H1 (cell line): ENCODE data around the gene CENATAC. TPM values are rescaled to one million over a fixed set of nuclear protein-coding genes. Genes with fewer than 3 reads are reported as not detected.

Experiments
- CTCF ChIA-PET: fragments of 300-600 bp; sonication (Branson Sonifier 250); formaldehyde crosslinking; loops from one replicate; lab custom pipeline; 2021; ENCODE audit not compliant: partially characterized antibody; lab: Charles Lee
- POLR2A ChIA-PET: fragments of 300-600 bp; sonication (Branson Sonifier 250); formaldehyde crosslinking; loops from one replicate; lab custom pipeline; 2021; ENCODE audit warnings: inconsistent platforms; ENCODE audit not compliant: partially characterized antibody; lab: Charles Lee
- DNase-seq, 2 experiments: peaks; one replicate each; pipeline versions ENCODE4 v3.0.0 to v3.0.0-alpha.2; 2010 to 2022; ENCODE audit warnings: low spot score in 2 of 2, low read depth in 1 of 2, mixed read lengths in 1 of 2
- FAIRE-seq: peaks from 2 replicates; lab custom pipeline; 2011; peaks lifted over from hg19 to GRCh38; lab: Jason Lieb, UNC
- H2AFZ ChIP-seq: 2 replicates; pipeline ENCODE4 v1.8.1; 2012; ENCODE audit warnings: low read length, inconsistent platforms
- H2AK5ac ChIP-seq: 2 replicates; pipeline ENCODE4 v1.6.1; 2013; ENCODE audit warnings: low read depth, low read length
- H2BK120ac ChIP-seq: replicated peaks from 2 replicates; pipeline ENCODE3; 2013; ENCODE audit warnings: low read depth, low read length, inconsistent platforms
- H2BK12ac ChIP-seq: 2 replicates; pipeline ENCODE4 v1.6.1; 2013; ENCODE audit warnings: low read depth, low read length
- H2BK15ac ChIP-seq: 2 replicates; pipeline ENCODE4 v1.6.1; 2013; ENCODE audit warnings: low read length
- H2BK20ac ChIP-seq: 2 replicates; pipeline ENCODE4 v1.6.1; 2013; ENCODE audit warnings: low read length
- H2BK5ac ChIP-seq: 2 replicates; pipeline ENCODE4 v1.6.1; 2013; ENCODE audit warnings: low read depth, low read length
- H3K14ac ChIP-seq: 2 replicates; pipeline ENCODE4 v1.6.1; 2013; ENCODE audit warnings: inconsistent platforms; ENCODE audit not compliant: insufficient read length
- H3K18ac ChIP-seq: 2 replicates; pipeline ENCODE4 v1.6.1; 2013; ENCODE audit warnings: low read length; ENCODE audit errors: extremely low read depth
- H3K23ac ChIP-seq: 2 replicates; pipeline ENCODE4 v1.6.1; 2013; ENCODE audit warnings: inconsistent platforms; ENCODE audit not compliant: insufficient read length
- H3K23me2 ChIP-seq: 2 replicates; pipeline ENCODE4 v1.6.1; 2013; ENCODE audit warnings: low read depth, low read length
- H3K27ac ChIP-seq: 2 replicates; pipeline ENCODE4 v1.6.1; 2011; ENCODE audit warnings: low read depth, low read length, inconsistent platforms
- H3K27me3 ChIP-seq, 4 experiments: replicated peaks in 1 of 4; 1 replicate in 1 of 4; 2 replicates in 3 of 4; pipeline versions ENCODE4 v1.6.1 to v1.8.1; 2011 to 2013; ENCODE audit warnings: low read length in 3 of 4, mild to moderate bottlenecking in 3 of 4, inconsistent platforms in 2 of 4, mixed read lengths in 2 of 4, moderate library complexity in 1 of 4; ENCODE audit not compliant: control insufficient read depth in 3 of 4, insufficient read depth in 3 of 4; ENCODE audit errors: extremely low read depth in 1 of 4
- H3K36me3 ChIP-seq, 4 experiments: 2 replicates each; pipeline versions ENCODE4 v1.6.1 to v1.8.1; 2011 to 2013; ENCODE audit warnings: mild to moderate bottlenecking in 4 of 4, low read length in 3 of 4, moderate library complexity in 2 of 4, control low read depth in 1 of 4, inconsistent platforms in 1 of 4; ENCODE audit not compliant: insufficient read depth in 4 of 4, control insufficient read depth in 2 of 4
- H3K4ac ChIP-seq: replicated peaks from 2 replicates; pipeline ENCODE3; 2013; ENCODE audit warnings: low read length, low read depth, mixed read lengths, inconsistent platforms; ENCODE audit not compliant: insufficient read length
- H3K4me1 ChIP-seq, 4 experiments: replicated peaks in 1 of 4; 1 replicate in 1 of 4; 2 replicates in 3 of 4; pipeline versions ENCODE4 v1.6.1 to v1.8.1; 2011 to 2013; ENCODE audit warnings: low read length in 3 of 4, inconsistent platforms in 2 of 4, mixed read lengths in 1 of 4; ENCODE audit not compliant: insufficient read depth in 4 of 4, control insufficient read depth in 3 of 4
- H3K4me2 ChIP-seq, 2 experiments: 2 replicates each; pipeline versions ENCODE4 v1.6.1 to v1.8.1; 2011 to 2013; ENCODE audit warnings: low read depth in 2 of 2, low read length in 2 of 2, control low read depth in 1 of 2, inconsistent platforms in 1 of 2, mild to moderate bottlenecking in 1 of 2; ENCODE audit not compliant: insufficient read depth in 1 of 2
- H3K4me3 ChIP-seq, 4 experiments: fragments of 200-600, 300-600 bp in 1 of 4; sonication (generic), shearing (Covaris generic), sonication (Bioruptor Twin) in 1 of 4; 2 replicates each; pipeline versions ENCODE4 v1.5.1 to v1.8.1; 2011 to 2016; ENCODE audit warnings: low read length in 4 of 4, low read depth in 3 of 4, control low read depth in 2 of 4, inconsistent platforms in 2 of 4, mild to moderate bottlenecking in 2 of 4, mixed read lengths in 1 of 4, moderate library complexity in 1 of 4; ENCODE audit not compliant: insufficient read depth in 2 of 4; ENCODE audit errors: extremely low read depth in 1 of 4
- H3K56ac ChIP-seq: replicated peaks from 2 replicates; pipeline ENCODE3; 2013; ENCODE audit warnings: low read depth, mild to moderate bottlenecking, mixed read lengths, low read length, inconsistent platforms; ENCODE audit not compliant: insufficient read length
- H3K79me1 ChIP-seq: 2 replicates; pipeline ENCODE4 v1.6.1; 2013; ENCODE audit warnings: low read depth, low read length, control low read depth
- H3K79me2 ChIP-seq, 2 experiments: 2 replicates each; pipeline versions ENCODE4 v1.6.1 to v1.8.1; 2012 to 2013; ENCODE audit warnings: low read length in 2 of 2, mild to moderate bottlenecking in 2 of 2, inconsistent platforms in 1 of 2; ENCODE audit not compliant: insufficient read depth in 2 of 2, control insufficient read depth in 1 of 2
- H3K9ac ChIP-seq, 4 experiments: replicated peaks in 1 of 4; 1 replicate in 1 of 4; 2 replicates in 3 of 4; pipeline versions ENCODE4 v1.6.1 to v1.8.1; 2011 to 2013; ENCODE audit warnings: low read depth in 3 of 4, low read length in 3 of 4, control low read depth in 2 of 4, mild to moderate bottlenecking in 2 of 4, moderate library complexity in 2 of 4, inconsistent platforms in 1 of 4; ENCODE audit errors: extremely low read depth in 1 of 4
- H3K9me3 ChIP-seq, 2 experiments: 2 replicates each; pipeline versions ENCODE4 v1.6.1 to v1.8.1; 2012 to 2013; ENCODE audit warnings: mild to moderate bottlenecking in 2 of 2, moderate library complexity in 2 of 2, control low read depth in 1 of 2, inconsistent platforms in 1 of 2, low read depth in 1 of 2, low read length in 1 of 2, mixed read lengths in 1 of 2; ENCODE audit not compliant: insufficient read depth in 2 of 2
- H4K20me1 ChIP-seq, 2 experiments: replicated peaks in 1 of 2; 2 replicates each; pipeline versions ENCODE3 to v1.8.1; 2011 to 2013; ENCODE audit warnings: inconsistent platforms in 2 of 2, low read length in 2 of 2, mild to moderate bottlenecking in 1 of 2; ENCODE audit not compliant: insufficient read depth in 2 of 2, control insufficient read depth in 1 of 2
- H4K5ac ChIP-seq: 2 replicates; pipeline ENCODE4 v1.6.1; 2013; ENCODE audit warnings: low read length, low read depth, mixed read lengths, inconsistent platforms; ENCODE audit not compliant: insufficient read length
- H4K8ac ChIP-seq: 2 replicates; pipeline ENCODE4 v1.8.0; 2013; ENCODE audit warnings: mild to moderate bottlenecking, moderate library complexity, low read length, inconsistent platforms; ENCODE audit not compliant: insufficient read depth; ENCODE audit errors: extremely low read depth
- H4K91ac ChIP-seq: replicated peaks from 2 replicates; pipeline ENCODE3; 2013; ENCODE audit warnings: low read length, mixed read lengths, inconsistent platforms; ENCODE audit not compliant: insufficient read length
- POLR2AphosphoS5 ChIP-seq: IDR thresholded peaks from 2 replicates; pipeline ENCODE4 v1.6.1; 2011; ENCODE audit warnings: low read depth, low read length
- RXRA ChIP-seq: IDR thresholded peaks from 2 replicates; pipeline ENCODE4 v1.6.1; 2011; ENCODE audit warnings: low read depth, mild to moderate bottlenecking, low read length, moderate library complexity; ENCODE audit not compliant: insufficient read depth
- WGBS, 2 experiments: shearing (Covaris generic) in 1 of 2; methylation state at CpG; one replicate each; pipeline versions ENCODE4 v1.1.6 to v1.1.7; 2013 to 2015; ENCODE audit warnings: low lambda C conversion rate in 2 of 2, mixed read lengths in 2 of 2, inconsistent platforms in 1 of 2, low coverage in 1 of 2, missing lambda C conversion rate in 1 of 2; ENCODE audit not compliant: insufficient replicate concordance in 2 of 2, insufficient coverage in 1 of 2, insufficient read length in 1 of 2; ENCODE audit errors: extremely low coverage in 1 of 2, missing lambda C conversion rate in 1 of 2; 5-methylcytosine and 5-hydroxymethylcytosine counted together
- polyA plus RNA-seq, 7 experiments: library from polyadenylated mRNA; depleted of rRNA in 3 of 7; stranded (reverse) in 5 of 7; unstranded in 2 of 7; fragments of >200 nt in 5 of 7; fragments of 200-250 nt in 2 of 7; gene quantifications; 1 replicate in 5 of 7; 2 replicates in 1 of 7; 4 replicates in 1 of 7; pipeline versions ENCODE4 v1.2.1 to v1.2.3, GENCODE V29; 2011 to 2013; ENCODE audit warnings: missing spikeins in 2 of 7, mixed read lengths in 2 of 7
- total RNA-seq: library from RNA; stranded (reverse); fragmentation: NEBNext Ultra II Directional; extraction: Animal tissue kit (Norgen Biotek cat#: 25700); gene quantifications from 2 replicates; pipeline ENCODE4 v1.2.1, GENCODE V29; 2021

The CENATAC gene
- total and polyA plus RNA-seq, 2 of the 8 experiments (the other 6 are each of a cell fraction or from before 2014, with no cell fraction given) = 22.7 to 36.4 TPM

GRCh38 chr11:119012629-119013170 is 14.8 kb downstream of the CENATAC start:
- H3K4ac ChIP-seq = no peak overlapping the region
- H3K79me1 ChIP-seq = no peaks in the 10 kb centered on the region
- H4K20me1 ChIP-seq = peaks cover 3 to 4% of the 10 kb centered on the region in 2 experiments
- H4K91ac ChIP-seq = no peak overlapping the region
- peak; percentile 50 for TF ChIP-seq POLR2AphosphoS5
- TF ChIP-seq RXRA = no peak
- H3K27ac ChIP-seq = no peak overlapping the region
- no peaks in the 10 kb centered on the region; the same call in 1 of the 2 replicates for H3K23me2 ChIP-seq
- H3K14ac ChIP-seq = no peak overlapping the region
- 98% methylated on average over 3 of the region's 3 CpGs; no CpG with 5 or more reads in 1 of the 2 experiments for WGBS, 2 experiments
- H3K23ac ChIP-seq = no peak overlapping the region
- H2BK15ac ChIP-seq = no peak overlapping the region
- no peak overlapping the region for H2BK120ac ChIP-seq
- H4K5ac ChIP-seq = no peak overlapping the region
- H3K9me3 ChIP-seq = no peaks in the 10 kb centered on the region
- H4K8ac ChIP-seq = no peak overlapping the region
- H2BK5ac ChIP-seq = no peak overlapping the region
- H2BK12ac ChIP-seq = no peak overlapping the region
- ChIA-PET CTCF (interaction anchor here (0.6 to 2.0 kb wide), 6 partner anchors 14 to 99 kb away, joined by 3 to 5 read pairs (median 4); no protein-coding TSS in a partner anchor), POLR2A (interaction anchor here (0.6 to 18.5 kb wide), 10 partner anchors 8 to 377 kb away, joined by 3 to 264 read pairs (median 3); partner anchors contain the start of genes CENATAC and SLC37A4)
- H2BK20ac ChIP-seq = no peak overlapping the region
- H3K4me2 ChIP-seq = no peak overlapping the region
- no peak overlapping the region for H3K56ac ChIP-seq
- H3K18ac ChIP-seq = no peak overlapping the region
- no peak overlapping the region for H3K9ac ChIP-seq
- peaks cover 6 to 19% of the 10 kb centered on the region in 2 experiments; a peak in 3 of 4 replicates for H3K79me2 ChIP-seq
- DNase-seq (no peak), FAIRE-seq (no peak)
- H3K4me3 ChIP-seq = no peak overlapping the region
- H2AK5ac ChIP-seq = no peak overlapping the region
- peaks cover 0 to 5% (median 2%) of the 10 kb centered on the region in 4 experiments; a peak in 2 of 7 replicates for H3K4me1 ChIP-seq
- H3K27me3 ChIP-seq = no peaks in the 10 kb centered on the region
- H2AFZ ChIP-seq = no peak overlapping the region
- H3K36me3 ChIP-seq = peaks cover 29 to 76% (median 55%) of the 10 kb centered on the region in 4 experiments
